Gastrocnemius medialis (tissue), 4 donors: ENCODE data around the gene TCN2.

Experiments used
- POLR2A ChIP-seq, 2 donors: fragments of 450-650 bp; IDR thresholded peaks; one replicate each; pipeline ENCODE4 v1.6.1; 2017; ENCODE audit warnings: antibody characterized with exemption in 2 of 2, mild to moderate bottlenecking in 2 of 2, moderate library complexity in 2 of 2
- TF ChIP-seq, protein P1 (sequence below), 5 experiments: fragments of 450-650 bp in 3 of 5; fragments of 200-600 bp in 2 of 5; sonication (generic) in 2 of 5; IDR thresholded peaks in 4 of 5; conservative IDR thresholded peaks in 1 of 5; 1 replicate in 4 of 5; 2 replicates in 1 of 5; pipeline ENCODE4 v1.5.1; 2016 to 2019; ENCODE audit warnings: antibody characterized with exemption in 5 of 5, mild to moderate bottlenecking in 3 of 5, moderate library complexity in 3 of 5

DNA sequence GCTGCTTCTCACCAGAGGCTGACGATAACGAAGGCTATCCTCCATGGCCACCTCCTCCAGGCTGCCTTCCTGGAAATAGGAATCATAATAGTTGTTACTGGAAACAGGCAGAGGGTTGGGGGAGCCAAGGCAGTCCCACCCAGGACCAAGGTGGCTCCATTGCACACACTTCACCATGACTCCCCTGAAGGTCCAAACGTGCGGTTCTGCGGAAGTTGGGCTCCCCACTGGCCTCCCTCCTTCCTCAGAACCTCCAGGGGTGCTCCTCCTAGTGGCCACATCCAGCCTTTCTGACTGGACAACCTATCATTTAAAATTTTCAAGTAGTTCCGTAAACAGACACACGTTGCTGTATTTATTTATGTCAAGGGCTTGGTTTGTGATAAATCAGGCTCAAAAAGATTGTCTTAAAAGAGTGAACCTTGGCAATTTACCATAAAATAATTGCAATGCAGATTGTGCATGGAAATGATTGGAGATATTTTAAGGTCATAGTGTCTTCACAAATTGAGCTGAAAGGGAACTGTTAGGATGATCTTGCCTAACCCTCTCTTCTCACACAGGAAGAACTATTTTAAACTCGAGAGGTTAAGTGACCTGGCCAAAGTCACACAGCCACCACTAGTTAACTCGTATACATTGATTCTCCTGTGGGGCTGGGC lies 1.4 kb upstream of the TCN2 start:
- TF ChIP-seq, protein P1, sequence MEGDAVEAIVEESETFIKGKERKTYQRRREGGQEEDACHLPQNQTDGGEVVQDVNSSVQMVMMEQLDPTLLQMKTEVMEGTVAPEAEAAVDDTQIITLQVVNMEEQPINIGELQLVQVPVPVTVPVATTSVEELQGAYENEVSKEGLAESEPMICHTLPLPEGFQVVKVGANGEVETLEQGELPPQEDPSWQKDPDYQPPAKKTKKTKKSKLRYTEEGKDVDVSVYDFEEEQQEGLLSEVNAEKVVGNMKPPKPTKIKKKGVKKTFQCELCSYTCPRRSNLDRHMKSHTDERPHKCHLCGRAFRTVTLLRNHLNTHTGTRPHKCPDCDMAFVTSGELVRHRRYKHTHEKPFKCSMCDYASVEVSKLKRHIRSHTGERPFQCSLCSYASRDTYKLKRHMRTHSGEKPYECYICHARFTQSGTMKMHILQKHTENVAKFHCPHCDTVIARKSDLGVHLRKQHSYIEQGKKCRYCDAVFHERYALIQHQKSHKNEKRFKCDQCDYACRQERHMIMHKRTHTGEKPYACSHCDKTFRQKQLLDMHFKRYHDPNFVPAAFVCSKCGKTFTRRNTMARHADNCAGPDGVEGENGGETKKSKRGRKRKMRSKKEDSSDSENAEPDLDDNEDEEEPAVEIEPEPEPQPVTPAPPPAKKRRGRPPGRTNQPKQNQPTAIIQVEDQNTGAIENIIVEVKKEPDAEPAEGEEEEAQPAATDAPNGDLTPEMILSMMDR (IDR thresholded peaks at IDR 0.05 in 4 of 5, conservative IDR thresholded peaks at IDR 0.05 in 1 of 5), result peak; percentile 46 to 72 (median 58)
- no peak for TF ChIP-seq POLR2A (IDR thresholded peaks at IDR 0.05)
